NCI-H460 (cell line): Measurements from ENCODE around the gene ARHGAP29. TPM values are rescaled to one million over a fixed set of nuclear protein-coding genes. Genes with fewer than 3 reads are reported as not detected.
"Not testable (repeated sequence)": the region's sequence is repeated elsewhere in the genome, so short reads cannot be mapped to it uniquely, and the experiment has no call there.

ENCODE experiments used
- DNase-seq: peaks from one replicate; pipeline ENCODE4 v3.0.0-alpha.2; 2016; ENCODE audit warnings: low read depth; ENCODE audit errors: extremely low read depth
- total RNA-seq: library from RNA; depleted of rRNA; stranded (reverse); fragments of >200 nt; shearing (Covaris generic); gene quantifications from 2 replicates; pipeline ENCODE4 v1.2.3, GENCODE V29; 2014

ARHGAP29 gene
- total RNA-seq, 1 experiment from 2014 or later = 27.3 TPM

DNA sequence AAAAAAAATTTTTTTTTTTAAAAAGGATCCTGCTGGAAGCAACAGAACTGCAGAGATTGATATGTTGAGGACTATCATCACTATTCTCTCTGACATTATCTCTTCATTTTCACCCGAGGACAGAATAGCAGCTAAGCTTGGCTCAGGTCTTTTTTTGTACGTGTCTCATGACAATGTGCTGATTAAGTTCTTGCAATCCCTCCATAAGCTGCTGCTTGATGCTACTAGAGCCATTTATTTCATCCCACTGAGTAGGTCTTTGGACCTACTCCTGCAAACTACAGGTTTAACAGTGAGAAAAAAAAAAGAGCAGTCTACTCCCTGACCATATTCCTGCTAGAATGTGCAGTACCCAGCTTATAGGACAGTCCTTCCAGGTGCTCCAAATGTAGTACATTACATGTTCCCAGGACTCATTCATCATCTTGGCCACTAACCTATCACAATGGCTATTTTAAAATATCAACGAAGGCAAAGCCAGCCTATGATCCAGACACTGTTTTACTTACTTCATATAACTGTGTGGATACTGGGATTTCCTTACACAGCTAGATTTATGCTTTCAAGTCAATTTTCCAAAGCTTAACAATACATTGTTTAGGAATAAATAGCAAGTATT, 54.1 kb downstream of the ARHGAP29 start:
- DNase-seq = no peak

DNA sequence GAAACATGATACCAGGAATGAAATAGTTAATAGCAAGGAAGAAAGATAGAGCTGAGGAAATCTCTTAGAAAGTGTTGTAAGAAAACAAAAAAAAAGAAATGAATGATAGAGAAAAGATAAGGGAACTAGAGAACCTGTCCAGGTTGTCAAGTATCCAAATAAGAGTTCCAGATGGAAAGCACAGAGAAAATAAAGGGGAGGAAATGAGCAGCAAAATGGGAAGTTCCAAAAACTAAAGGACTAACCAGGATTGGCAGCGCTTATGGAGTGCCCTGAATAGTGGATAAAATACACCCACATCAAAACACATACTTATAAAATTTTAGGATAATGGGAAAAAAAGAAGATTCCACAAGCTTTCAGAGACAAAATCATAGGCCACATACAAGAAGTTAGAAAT, 55.2 kb downstream of the ARHGAP29 start:
- no peak for DNase-seq

DNA sequence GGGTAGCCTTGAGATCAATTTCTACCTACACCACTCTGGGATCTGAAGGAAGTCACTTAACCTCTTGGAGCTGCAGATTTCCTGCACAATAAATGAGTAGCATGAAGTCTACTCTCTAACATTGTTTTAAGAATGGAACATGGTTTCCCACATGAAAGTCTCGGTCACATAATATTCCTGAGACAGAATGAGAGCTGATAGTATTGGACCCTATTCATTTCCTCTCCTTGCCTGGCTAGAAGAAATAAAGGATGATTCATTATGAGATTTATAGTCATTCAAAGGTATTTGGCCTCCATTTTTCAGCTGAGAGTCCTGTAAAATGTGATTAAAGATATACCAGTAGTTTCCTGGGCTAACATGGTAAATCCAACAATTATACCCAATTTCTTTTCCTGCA, 56.7 kb downstream of the ARHGAP29 start:
- no peak for DNase-seq

DNA sequence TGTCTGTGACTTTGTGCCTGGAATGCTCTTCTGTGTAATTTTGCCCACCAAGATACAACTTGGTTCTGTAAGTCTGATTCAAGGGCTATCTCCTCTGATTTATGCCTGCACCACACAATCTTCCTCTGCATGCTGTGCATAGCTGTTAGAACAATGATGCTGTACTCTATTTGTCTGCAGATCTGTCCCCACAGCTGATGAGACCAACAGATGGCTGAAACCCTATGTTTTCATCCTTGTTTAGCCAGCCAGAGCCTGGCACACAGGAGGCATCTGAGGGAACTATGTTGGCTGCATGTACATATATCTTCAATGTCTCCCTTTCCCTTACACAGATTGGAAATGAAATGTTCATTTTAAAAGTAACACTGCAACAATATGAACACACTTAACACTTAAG, 58.5 kb downstream of the ARHGAP29 start:
- no peak for DNase-seq

DNA sequence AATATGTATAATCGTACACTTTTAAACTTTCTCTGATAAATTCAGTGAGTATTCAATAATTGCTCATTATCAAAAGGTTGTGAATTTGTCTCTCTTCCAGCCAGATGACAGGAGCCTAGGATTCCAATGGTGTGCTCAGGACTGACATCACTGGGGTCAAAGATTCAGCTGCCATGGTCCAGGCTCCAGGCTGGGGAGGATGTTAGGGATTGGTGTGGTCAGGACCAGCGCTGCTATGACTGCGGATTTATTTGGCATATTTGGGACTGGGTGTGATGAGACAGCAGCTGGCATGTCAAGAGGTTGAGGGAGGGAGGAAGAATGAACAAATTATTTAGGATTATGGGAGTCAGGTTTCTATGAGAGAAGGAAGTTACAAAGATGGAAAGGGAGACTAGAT, 68.3 kb downstream of the ARHGAP29 start:
- DNase-seq = no peak

DNA sequence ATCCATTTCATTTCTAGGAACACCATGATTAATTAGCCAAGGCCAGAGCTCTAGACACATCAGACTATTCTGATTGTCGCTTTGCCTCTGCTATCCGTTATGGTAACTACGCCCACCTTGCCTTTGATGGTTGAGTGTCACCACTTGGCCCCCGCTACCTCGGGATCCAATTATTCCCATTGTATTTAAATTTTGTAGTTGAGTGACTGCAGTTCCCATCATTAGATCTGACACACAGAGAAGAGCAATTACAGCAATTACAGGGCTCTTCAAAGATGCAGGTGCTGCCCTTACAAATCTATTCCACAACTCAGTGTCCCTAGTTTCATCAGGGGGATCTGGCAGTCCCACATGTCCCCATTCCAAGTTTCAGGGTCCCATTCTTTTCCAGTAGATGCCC, 71.5 kb downstream of the ARHGAP29 start:
- DNase-seq = no peak

DNA sequence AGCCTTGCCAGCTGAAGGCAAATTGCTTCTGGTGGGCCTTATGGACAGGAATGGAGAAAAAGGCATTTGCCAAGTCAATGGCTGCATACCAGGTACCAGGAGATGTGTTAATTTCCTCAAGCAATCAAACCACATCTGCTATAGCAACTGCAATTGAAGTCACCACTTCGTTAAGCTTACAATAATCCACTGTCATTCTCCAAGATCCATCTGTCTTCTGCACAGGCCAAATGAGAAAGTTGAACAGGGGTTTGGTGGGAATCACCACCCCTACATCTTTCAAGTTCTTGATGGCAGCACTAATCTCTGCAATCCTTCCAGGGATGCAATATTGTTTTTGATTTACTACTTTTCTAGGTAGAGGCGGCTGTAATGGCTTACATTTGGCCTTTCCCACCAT, 72.5 kb downstream of the ARHGAP29 start:
- DNase-seq = not testable (repeated sequence)

DNA sequence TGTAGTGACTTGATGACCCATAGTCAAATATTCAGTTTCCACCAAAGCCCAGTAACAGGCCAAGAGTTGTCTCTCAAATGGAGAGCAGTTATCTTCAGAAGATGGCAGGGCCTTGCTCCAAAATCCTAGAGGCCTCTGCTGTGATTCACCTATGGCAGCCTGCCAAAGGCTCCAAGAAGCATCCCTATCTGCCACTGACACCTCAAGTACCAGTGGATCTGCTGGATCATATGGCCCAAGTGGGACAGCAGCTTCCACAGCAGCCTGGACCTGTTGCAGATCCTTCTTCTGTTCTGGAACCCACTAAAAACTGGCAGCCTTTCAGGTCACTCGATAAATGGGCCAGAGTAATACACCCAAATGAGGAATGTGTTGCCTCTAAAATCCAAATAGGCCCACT, 73.3 kb downstream of the ARHGAP29 start:
- DNase-seq = not testable (repeated sequence)

DNA sequence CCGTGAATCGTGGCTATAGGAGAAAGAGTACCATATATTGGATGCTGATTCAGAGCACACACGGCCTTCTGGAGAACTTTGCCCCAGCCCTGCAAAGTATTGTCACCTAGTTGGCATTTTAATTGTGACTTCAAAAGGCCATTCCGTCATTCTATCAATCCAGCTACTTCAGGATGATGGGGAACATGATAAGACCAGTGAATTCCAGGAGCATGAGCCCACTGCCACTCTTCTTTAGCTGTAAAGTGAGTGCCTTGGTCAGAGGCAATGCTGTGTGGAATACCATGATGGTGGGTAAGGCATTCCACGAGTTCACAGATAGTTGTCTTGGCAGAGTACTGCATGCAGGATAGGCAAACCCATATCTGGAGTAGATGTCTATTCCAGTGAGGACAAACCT, 74.1 kb downstream of the ARHGAP29 start:
- not testable (repeated sequence) for DNase-seq

DNA sequence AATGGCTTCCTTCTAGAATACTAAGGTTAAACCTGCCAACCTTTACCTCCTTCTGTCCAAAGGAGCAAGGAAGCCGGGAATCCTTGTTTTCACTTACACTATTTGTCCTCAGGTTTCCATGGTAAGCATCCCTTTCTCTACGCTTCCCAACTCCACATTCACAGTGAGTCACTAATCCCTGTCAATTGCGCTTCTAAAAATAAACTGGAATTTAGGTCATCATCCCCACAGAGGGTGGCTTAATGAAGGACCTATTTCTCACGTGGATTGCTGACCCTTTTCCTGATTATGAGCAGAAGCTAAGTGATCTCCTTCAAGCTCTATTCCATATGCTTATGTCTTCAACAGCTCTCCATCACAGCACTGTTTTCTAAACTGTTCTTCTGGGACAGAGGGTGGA, 76.6 kb downstream of the ARHGAP29 start:
- DNase-seq = peak; percentile 9

DNA sequence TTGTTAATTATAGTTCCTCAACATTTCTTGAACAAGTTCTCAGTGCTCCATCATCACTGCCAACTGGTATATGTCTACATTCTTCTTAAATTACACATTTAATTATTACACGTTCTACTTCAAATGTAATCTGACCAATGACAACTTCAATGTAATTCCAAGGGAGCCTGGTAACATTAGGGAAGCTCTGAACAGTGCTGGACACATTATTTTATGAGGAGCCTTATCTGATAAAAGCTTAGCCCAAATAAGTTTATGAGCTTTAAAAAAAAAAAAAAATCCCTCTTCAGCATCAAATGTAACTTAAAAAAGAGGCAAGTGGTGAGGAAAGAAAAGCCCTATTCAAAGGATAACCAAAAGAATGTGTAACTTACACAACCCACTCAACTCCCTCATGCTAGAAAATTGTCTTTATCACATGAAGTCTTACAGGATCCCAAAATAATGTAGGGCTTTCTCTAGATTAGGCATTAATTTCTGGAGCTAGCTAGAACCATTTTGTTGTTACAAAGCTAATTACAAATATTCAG, 81.2 kb downstream of the ARHGAP29 start:
- no peak for DNase-seq

DNA sequence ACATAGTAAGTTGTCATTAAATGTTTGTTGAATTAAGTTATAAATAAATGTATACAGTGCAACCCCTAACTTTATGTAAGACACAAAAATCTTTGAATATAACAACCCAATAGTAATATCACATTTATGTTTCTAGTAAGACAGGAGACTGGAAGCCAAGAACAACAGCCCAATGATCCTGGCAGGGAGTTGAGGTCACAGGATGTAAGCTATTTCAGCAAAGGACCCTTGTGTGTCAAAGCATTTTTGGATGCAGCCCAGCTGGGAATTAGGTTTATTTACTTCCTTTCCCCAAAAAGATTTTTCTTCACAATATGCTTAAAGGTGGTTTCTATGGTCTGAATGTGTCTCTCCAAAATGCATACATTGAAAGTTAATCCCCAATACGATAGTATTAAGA, 82.4 kb downstream of the ARHGAP29 start:
- DNase-seq = no peak

DNA sequence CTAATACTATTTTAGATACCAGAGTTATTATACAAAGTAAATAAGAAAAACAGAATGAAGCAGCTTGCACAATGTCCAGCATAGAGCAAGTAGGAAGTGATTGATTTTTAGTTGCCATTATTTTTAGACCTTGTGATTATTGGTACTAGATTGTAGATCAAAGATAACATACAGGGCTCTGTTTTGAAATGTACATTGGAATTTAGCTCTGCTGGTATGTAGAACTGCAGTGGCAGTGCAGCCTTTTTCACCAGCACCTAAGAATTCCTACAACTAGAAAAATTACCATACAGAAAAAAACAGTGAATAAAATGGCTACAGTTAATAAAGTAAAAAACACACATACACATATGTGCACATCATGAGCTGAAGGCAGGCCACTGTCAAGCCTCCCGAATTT, 84.3 kb downstream of the ARHGAP29 start:
- DNase-seq = no peak

DNA sequence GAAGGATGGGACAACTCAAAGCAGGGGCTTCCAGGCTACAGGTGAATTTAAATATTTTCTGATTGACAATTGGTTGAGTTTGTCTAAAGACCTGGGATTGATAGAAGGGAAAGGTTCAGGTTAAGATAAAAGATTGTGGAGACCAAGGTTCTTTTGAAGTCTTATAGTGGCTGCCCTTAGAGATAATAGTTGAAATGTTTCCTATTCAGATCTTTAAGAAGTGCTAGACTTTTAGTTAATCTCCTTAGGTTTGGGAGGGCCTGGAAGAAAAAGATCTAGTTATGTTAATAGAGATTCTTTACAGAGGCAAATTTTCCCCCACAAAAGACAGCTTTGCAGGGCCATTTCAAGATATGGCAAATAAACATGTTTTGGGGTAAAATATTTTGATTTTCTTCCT, 88.2 kb downstream of the ARHGAP29 start:
- not testable (repeated sequence) for DNase-seq

DNA sequence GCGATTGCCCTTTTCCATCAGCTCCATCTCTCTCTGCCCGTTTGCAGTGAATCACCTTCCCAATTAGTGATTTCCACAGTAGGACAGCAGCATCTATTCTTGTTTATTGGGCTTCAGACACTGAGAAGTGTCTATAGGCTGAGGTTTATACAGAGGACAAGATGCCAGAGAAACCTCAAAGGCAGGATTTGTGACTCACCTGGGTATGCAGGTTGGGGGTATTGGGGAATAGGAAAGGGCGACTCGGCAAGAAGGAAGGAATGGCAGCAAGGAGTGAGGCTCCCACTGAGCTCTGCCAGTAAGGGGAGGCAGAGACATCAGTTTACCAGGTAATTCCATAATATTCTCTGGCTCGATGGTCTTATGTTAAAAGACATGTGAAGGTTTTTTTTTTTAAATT, 91.1 kb downstream of the ARHGAP29 start:
- DNase-seq = no peak

DNA sequence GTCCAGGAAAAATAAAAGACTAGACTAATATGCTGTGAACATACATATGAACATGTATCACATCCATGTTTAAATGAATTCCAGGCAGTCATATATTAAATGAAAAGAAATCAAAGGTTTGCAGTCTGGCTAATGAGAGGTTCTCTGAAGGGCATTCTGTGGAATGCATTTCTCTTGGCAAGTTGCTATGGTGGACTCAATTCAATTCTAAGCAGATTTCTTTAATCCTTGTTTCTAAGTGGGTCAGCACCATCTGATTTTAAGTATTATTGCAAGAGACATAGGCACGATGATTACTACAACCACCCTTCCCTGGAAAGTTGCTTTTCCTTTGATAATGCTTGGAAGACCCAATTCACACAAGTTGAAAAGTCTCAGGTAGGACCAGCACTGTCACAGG, 92.5 kb downstream of the ARHGAP29 start:
- DNase-seq = no peak

DNA sequence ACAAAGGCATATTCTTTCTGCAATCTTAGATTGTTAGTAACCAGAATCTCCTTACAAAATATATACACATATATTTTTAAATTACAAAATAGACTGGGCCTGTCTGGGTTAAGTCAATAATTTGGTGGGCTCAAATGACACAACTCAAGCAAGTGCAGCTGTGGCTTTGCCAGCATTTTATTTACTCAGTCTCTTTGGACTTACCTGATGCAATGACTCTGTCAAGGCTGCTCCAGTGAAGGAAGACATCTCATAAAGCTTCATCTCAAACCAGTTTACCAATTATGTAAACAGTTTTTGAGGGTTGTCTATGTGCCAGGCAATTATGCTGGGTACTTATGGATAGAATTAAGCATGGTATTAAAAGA, 93.6 kb downstream of the ARHGAP29 start:
- DNase-seq = no peak

DNA sequence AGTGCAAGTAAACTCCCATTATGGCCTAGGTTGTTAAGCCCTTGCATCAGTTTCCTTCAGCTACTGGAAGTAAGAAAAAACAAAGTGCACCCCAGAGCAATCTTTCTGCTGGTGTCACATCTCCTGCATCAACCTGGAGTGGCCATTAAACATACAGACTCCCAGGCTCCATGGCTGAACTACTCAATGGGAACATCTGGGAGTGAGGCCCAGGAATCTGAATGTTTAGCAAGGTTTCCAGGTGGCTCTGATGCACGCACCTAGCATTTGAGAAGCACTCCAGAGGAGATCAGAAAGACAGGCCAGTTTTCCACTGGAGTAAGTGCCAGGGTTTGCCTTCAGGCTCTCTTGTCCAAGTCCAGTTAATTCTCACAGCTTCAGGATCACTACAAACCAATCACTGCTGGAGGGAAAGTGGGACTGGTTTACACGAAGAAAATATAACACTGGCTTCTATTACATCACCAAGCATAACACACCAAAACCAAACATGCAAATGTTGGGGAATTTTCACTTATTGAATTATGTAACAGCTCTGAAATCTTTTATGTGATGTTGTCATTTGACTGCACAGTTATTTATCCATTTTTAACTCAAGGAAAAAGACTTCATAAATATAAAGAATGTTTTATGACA, 94.1 kb downstream of the ARHGAP29 start:
- DNase-seq = no peak

DNA sequence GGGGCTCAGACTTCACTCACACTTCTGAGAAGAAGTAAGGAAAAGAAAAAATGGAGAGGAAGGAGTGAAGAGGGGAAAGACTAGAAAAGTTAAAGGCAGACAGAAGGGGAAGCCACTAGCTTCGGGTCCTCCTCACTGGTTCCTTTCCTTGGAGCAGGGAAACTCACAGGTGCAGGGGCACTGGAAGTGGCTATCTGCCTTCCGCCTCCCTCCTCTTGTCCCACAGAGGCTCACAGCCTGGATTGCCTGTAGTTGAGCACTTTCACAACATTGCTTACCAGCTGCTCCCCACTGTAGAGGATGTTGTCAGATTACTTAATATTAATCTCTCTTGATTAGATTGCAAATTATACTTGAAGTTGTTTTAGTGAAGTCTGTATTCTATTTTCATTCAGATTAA, 94.8 kb downstream of the ARHGAP29 start:
- DNase-seq = no peak

DNA sequence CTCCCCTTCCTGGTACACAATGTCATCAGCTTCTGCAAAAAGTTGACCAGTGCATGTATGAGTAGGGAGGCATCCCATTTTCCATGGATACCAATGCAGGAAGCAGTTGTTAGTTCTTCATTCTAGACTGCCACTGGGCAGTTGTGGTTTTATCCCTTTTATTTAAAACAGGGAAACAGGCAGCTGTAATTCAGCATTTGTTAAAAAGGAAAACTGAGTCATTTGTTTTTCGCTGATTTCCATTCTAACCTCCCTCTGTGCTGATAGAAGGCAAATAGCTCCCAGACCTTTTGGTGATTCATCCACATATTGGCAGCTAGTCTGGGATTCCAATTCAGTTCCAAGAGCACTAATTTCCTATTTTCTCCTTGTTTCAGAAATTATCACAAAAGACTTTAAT, 95.4 kb downstream of the ARHGAP29 start:
- DNase-seq = no peak

DNA sequence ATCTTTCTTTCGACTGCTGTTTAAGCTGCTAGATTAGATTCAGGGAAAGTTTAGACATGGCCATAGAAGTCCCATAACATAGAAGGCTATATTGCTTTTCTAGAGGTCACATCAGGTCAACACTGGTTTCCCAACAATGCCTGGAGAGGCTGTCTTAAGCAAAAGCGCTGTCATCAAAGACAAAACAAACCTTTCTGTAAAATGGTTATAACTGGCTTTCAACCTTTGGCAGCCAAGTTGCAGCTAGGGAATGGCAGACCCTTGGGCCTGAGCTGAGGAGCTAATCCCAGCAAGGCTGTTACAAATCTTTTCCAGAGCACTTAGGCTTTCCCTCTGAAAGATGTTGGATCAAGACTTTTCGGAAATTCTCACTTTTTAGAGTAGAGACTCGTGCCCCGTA, 105.3 kb downstream of the ARHGAP29 start:
- DNase-seq = no peak

DNA sequence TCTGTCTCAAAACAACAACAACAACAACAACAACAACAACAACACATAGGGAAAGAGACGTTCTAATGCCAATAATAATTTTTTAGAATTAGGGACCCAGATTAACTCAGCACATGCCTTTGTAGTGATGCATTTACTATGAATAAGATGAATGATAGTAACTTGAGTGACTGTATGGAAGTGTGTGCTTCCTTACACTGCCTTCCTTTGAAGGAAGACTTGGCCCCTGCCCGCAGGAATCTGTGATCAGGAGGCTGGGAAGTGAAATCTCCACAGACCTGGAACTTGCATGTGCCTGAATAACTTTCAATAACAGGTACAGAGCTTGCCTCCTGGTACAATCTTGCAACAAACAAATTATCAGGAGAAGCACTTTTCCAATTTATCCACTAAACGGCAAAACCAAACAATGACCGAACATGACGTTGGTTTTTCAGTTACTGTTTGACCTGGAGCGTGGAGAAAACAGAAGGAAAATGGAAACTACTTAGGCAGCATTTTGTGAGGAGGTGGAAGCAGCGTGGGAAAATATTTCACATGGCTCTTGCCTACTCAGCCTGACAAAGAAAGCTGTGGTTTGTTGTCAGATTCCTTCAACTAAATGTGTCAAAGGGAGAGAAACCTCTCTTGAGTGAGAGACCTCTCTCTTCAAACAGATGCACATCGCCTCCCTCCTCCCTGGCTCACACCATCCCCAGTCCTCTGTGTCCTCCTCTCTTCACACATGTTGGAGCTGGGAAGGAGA, 106.4 kb downstream of the ARHGAP29 start:
- no peak for DNase-seq
